ENCODE measurements around the gene NPTX1. TPM values are rescaled to one million over a fixed set of nuclear protein-coding genes. Genes with fewer than 3 reads are reported as not detected.

The NPTX1 gene
- total RNA-seq, 1 donor from 2014 or later: 1.9 TPM

GRCh38 chr17:80498242-80498919, 22.0 kb upstream of the NPTX1 start:
- H3K27me3 Mint-ChIP-seq (ENCODE audit: low read depth): peaks cover 46% of the 10 kb centered on the region
- H3K36me3 Mint-ChIP-seq (ENCODE audit: low read depth): no peaks in the 10 kb centered on the region
- peaks cover 3% of the 10 kb centered on the region for H3K9me3 Mint-ChIP-seq
- no peak for TF ChIP-seq CTCF (conservative IDR thresholded peaks at IDR 0.05)
- no peak overlapping the region for H3K4me3 Mint-ChIP-seq
- peaks cover 5% of the 10 kb centered on the region for H3K4me1 Mint-ChIP-seq
- H3K27ac Mint-ChIP-seq (ENCODE audit: unreplicated experiment): no peak overlapping the region
- peak; percentile 48 for DNase-seq (ENCODE audit: low read depth, low spot score)

- Mint-ChIP-seq H3K36me3 (ENCODE audit: low read depth) (no peaks in the 10 kb centered on the region), H3K9me3 (peaks cover 3% of the 10 kb centered on the region), H3K4me1 (peaks cover 9% of the 10 kb centered on the region), H3K4me3 (no peak overlapping the region), H3K27me3 (ENCODE audit: low read depth) (peaks cover 49% of the 10 kb centered on the region), H3K27ac (ENCODE audit: unreplicated experiment) (no peak overlapping the region)
- TF ChIP-seq CTCF (conservative IDR thresholded peaks at IDR 0.05): no peak
- DNase-seq (ENCODE audit: low read depth, low spot score): no peak
These were observed 21.4 kb upstream of the NPTX1 start for GRCh38 chr17:80497726-80498241.

- Mint-ChIP-seq H3K27me3 (ENCODE audit: low read depth) (peaks cover 47% of the 10 kb centered on the region), H3K9me3 (peaks cover 3% of the 10 kb centered on the region), H3K27ac (ENCODE audit: unreplicated experiment) (no peak overlapping the region), H3K36me3 (ENCODE audit: low read depth) (no peaks in the 10 kb centered on the region), H3K4me1 (peaks cover 20% of the 10 kb centered on the region), H3K4me3 (no peak overlapping the region)
- DNase-seq (ENCODE audit: low read depth, low spot score): no peak
- TF ChIP-seq CTCF (conservative IDR thresholded peaks at IDR 0.05): no peak
These were observed 18.1 kb upstream of the NPTX1 start for GRCh38 chr17:80494547-80494946.

GRCh38 chr17:80492343-80493136, 16.1 kb upstream of the NPTX1 start:
- H3K27ac Mint-ChIP-seq (ENCODE audit: unreplicated experiment): no peak overlapping the region
- H3K27me3 Mint-ChIP-seq (ENCODE audit: low read depth): peaks cover 41% of the 10 kb centered on the region
- H3K4me3 Mint-ChIP-seq: no peak overlapping the region

More at GRCh38 chr17:80492343-80493136, 16.1 kb upstream of the NPTX1 start:
- no peaks in the 10 kb centered on the region for H3K36me3 Mint-ChIP-seq (ENCODE audit: low read depth)
- no peak for DNase-seq (ENCODE audit: low read depth, low spot score)
- peaks cover 15% of the 10 kb centered on the region for H3K4me1 Mint-ChIP-seq
- no peak for TF ChIP-seq CTCF (conservative IDR thresholded peaks at IDR 0.05)
- H3K9me3 Mint-ChIP-seq: no peaks in the 10 kb centered on the region
